Measurements from ENCODE around the gene TBXAS1. TPM values are rescaled to one million over a fixed set of nuclear protein-coding genes. Genes with fewer than 3 reads are reported as not detected.
"Not testable (repeated sequence)": the region's sequence is repeated elsewhere in the genome, so short reads cannot be mapped to it uniquely, and the experiment has no call there.

TBXAS1 gene
- polyA plus RNA-seq, 1 donor from 2014 or later = 0.93 TPM

GRCh38 chr7:139901901-139902300 lies 72.8 kb downstream of the TBXAS1 start:
- Histone ChIP-seq H2AFZ (ENCODE audit: low read depth, low read length) (no peak overlapping the region), H3K9me2 (ENCODE audit: insufficient read depth, low read length) (no peaks in the 10 kb centered on the region), H3K9ac (ENCODE audit: low read length) (no peak overlapping the region), H3K27ac (ENCODE audit: low read length) (no peak overlapping the region), H3K79me2 (replicated peaks; ENCODE audit: insufficient read depth, low read length) (no peaks in the 10 kb centered on the region), H3K36me3 (ENCODE audit: insufficient read depth, low read length) (no peaks in the 10 kb centered on the region), H4K20me1 (ENCODE audit: insufficient read depth) (no peaks in the 10 kb centered on the region), H3K9me3 (ENCODE audit: low read length) (no peaks in the 10 kb centered on the region), H3K4me2 (ENCODE audit: low read length) (no peak overlapping the region), H3K4me3 (ENCODE audit: low read length) (no peak overlapping the region), H3F3A (ENCODE audit: insufficient read depth, low read length, poor library complexity, severe bottlenecking) (no peaks in the 10 kb centered on the region), H3K27me3 (ENCODE audit: insufficient read depth, low read depth, low read length) (no peaks in the 10 kb centered on the region)
- TF ChIP-seq SMC3 (conservative IDR thresholded peaks at IDR 0.05; ENCODE audit: poor library complexity) (no peak), MXI1 (conservative IDR thresholded peaks at IDR 0.05; ENCODE audit: poor library complexity, severe bottlenecking) (no peak), POLR2AphosphoS5 (IDR thresholded peaks at IDR 0.05) (no peak), TAF1 (IDR thresholded peaks at IDR 0.05; ENCODE audit: low read depth) (no peak), REST (IDR thresholded peaks at IDR 0.05; ENCODE audit: borderline replicate concordance) (no peak)

- Histone ChIP-seq H3F3A (ENCODE audit: insufficient read depth, low read length, poor library complexity, severe bottlenecking) (no peaks in the 10 kb centered on the region), H3K27ac (ENCODE audit: low read length) (no peak overlapping the region), H3K27me3 (ENCODE audit: insufficient read depth, low read depth, low read length) (no peaks in the 10 kb centered on the region), H3K9me2 (ENCODE audit: insufficient read depth, low read length) (no peaks in the 10 kb centered on the region), H3K4me3 (ENCODE audit: low read length) (no peak overlapping the region), H3K36me3 (ENCODE audit: insufficient read depth, low read length) (no peaks in the 10 kb centered on the region), H3K9me3 (ENCODE audit: low read length) (no peaks in the 10 kb centered on the region), H2AFZ (ENCODE audit: low read depth, low read length) (no peak overlapping the region), H3K4me2 (ENCODE audit: low read length) (no peak overlapping the region), H3K79me2 (replicated peaks; ENCODE audit: insufficient read depth, low read length) (no peaks in the 10 kb centered on the region), H4K20me1 (ENCODE audit: insufficient read depth) (no peaks in the 10 kb centered on the region), H3K9ac (ENCODE audit: low read length) (no peak overlapping the region)
- TF ChIP-seq TAF1 (IDR thresholded peaks at IDR 0.05; ENCODE audit: low read depth) = no peak
- TF ChIP-seq SMC3 (conservative IDR thresholded peaks at IDR 0.05; ENCODE audit: poor library complexity) = no peak
- TF ChIP-seq CTCF (IDR thresholded peaks at IDR 0.05; ENCODE audit: poor library complexity, severe bottlenecking) = no peak
- no peak for TF ChIP-seq EZH2 (IDR thresholded peaks at IDR 0.05; ENCODE audit: borderline replicate concordance, insufficient read depth, low read length, poor library complexity, severe bottlenecking)
- TF ChIP-seq EP300 (conservative IDR thresholded peaks at IDR 0.05; ENCODE audit: poor library complexity, severe bottlenecking) = no peak
- TF ChIP-seq RAD21 (conservative IDR thresholded peaks at IDR 0.05) = no peak
- no peak for TF ChIP-seq REST (IDR thresholded peaks at IDR 0.05; ENCODE audit: borderline replicate concordance)
- TF ChIP-seq MXI1 (conservative IDR thresholded peaks at IDR 0.05; ENCODE audit: poor library complexity, severe bottlenecking) = no peak
- no peak for TF ChIP-seq POLR2AphosphoS5 (IDR thresholded peaks at IDR 0.05)
These were observed 73.5 kb downstream of the TBXAS1 start for GRCh38 chr7:139902436-139903102.

GRCh38 chr7:139903103-139903477 lies 74.0 kb downstream of the TBXAS1 start:
- not testable (repeated sequence) for H2AFZ ChIP-seq (ENCODE audit: low read depth, low read length); H3K36me3 ChIP-seq (ENCODE audit: insufficient read depth, low read length); H3K27ac ChIP-seq (ENCODE audit: low read length); H3K79me2 ChIP-seq (replicated peaks; ENCODE audit: insufficient read depth, low read length); H3K27me3 ChIP-seq (ENCODE audit: insufficient read depth, low read depth, low read length); H3K4me2 ChIP-seq (ENCODE audit: low read length); H3K9me3 ChIP-seq (ENCODE audit: low read length); H4K20me1 ChIP-seq (ENCODE audit: insufficient read depth); H3F3A ChIP-seq (ENCODE audit: insufficient read depth, low read length, poor library complexity, severe bottlenecking); H3K9ac ChIP-seq (ENCODE audit: low read length); H3K4me3 ChIP-seq (ENCODE audit: low read length); H3K9me2 ChIP-seq (ENCODE audit: insufficient read depth, low read length)

All from neural cell (in vitro differentiated cells).